NT2/D1 (cell line): Measurements from ENCODE around the gene SMC4.
"Not testable (repeated sequence)": the region's sequence is repeated elsewhere in the genome, so short reads cannot be mapped to it uniquely, and the experiment has no call there.

Experiments used
- DNase-seq: peaks from one replicate; pipeline ENCODE4 v3.0.0-alpha.2; 2011; ENCODE audit warnings: low read depth, low spot score
- H3K27me3 ChIP-seq: 2 replicates; pipeline ENCODE4 v1.6.0; 2011; ENCODE audit warnings: mild to moderate bottlenecking; ENCODE audit not compliant: insufficient read length, insufficient read depth
- H3K36me3 ChIP-seq: 2 replicates; pipeline ENCODE4 v1.6.1; 2011; ENCODE audit warnings: mild to moderate bottlenecking, low read length, mixed read lengths; ENCODE audit not compliant: insufficient read depth, insufficient read length
- H3K4me1 ChIP-seq: 2 replicates; pipeline ENCODE4 v1.5.1; 2011; ENCODE audit not compliant: insufficient read depth, insufficient read length
- H3K4me3 ChIP-seq: 2 replicates; pipeline ENCODE4 v1.5.1; 2011; ENCODE audit warnings: low read depth; ENCODE audit not compliant: insufficient read length
- H3K9ac ChIP-seq: 2 replicates; pipeline ENCODE4 v1.6.0; 2011; ENCODE audit warnings: low read depth; ENCODE audit not compliant: insufficient read length
- H3K9me3 ChIP-seq: 2 replicates; pipeline ENCODE4 v1.5.1; 2011; ENCODE audit warnings: mild to moderate bottlenecking, low read length; ENCODE audit not compliant: insufficient read depth
- SUZ12 ChIP-seq: IDR thresholded peaks from 2 replicates; pipeline ENCODE4 v1.6.1; 2011; ENCODE audit not compliant: insufficient read length, insufficient read depth; ENCODE audit errors: extremely low read depth
- YY1 ChIP-seq: IDR thresholded peaks from 2 replicates; pipeline ENCODE4 v1.6.1; 2011; ENCODE audit not compliant: insufficient read length, insufficient read depth
- ZNF274 ChIP-seq: IDR thresholded peaks from 2 replicates; pipeline ENCODE4 v1.6.1; 2011; ENCODE audit warnings: mild to moderate bottlenecking, low read depth, low read length

SMC4 gene

DNA sequence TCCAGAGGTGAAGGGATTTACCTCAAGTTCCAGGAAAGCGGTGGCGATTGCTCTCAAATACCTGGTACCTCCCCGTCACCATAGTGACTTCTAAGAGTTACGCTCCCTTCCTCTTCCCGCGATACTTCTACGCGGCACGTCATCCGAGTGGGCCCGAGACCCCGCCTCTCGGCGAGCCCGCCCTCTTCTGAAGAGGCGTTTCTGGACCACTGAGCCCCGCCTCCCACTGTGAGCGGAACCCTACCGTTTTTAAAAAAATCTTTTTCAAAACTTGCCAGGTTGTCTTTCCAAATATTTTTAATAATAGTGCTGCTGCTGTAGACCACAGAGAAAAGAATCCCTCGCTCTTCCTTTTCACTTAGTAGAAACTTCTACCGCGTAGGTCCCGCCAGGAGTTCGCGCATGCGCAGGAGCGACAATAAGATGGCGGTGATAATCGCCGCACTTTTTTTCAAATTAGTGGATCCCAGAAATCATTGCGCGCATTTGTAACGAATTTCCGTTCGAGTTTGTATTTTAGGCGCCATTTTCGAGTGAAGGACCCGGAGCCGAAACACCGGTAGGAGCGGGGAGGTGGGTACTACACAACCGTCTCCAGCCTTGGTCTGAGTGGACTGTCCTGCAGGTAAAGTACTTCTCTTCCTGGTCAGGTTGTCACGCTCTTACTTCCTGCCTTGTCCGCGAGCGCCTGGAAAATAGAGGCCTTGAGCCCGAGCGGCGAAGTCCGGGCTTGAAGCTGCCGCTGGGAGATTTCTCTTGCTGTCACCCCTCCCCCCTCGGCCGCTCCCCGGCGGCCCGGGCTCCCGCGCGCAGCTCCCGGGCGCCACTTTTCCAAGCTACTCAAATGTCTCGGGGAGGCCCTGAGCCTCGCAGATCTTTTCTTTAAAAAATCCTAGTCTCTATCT, at the start of gene SMC4, which contains the start of gene IFT80:
TSS of gene SMC4 (plus strand) at position 526 of the 905 bp plus-strand sequence. CDS start 1,177 bp downstream, outside the sequence.
TSS of gene IFT80 (minus strand) at position 101 of the 905 bp plus-strand sequence. CDS start 14,625 bp downstream, outside the sequence.
- Histone ChIP-seq H3K27me3 (no peaks in the 10 kb centered on the region), H3K4me1 (no peaks in the 10 kb centered on the region), H3K9ac (peak within 1 kb of the TSS; percentile 98), H3K36me3 (peaks cover 34% of the 10 kb centered on the region), H3K4me3 (peak within 1 kb of the TSS; percentile 96), H3K9me3 (no peaks in the 10 kb centered on the region)
- TF ChIP-seq ZNF274 (no peak), SUZ12 (no peak), YY1 (peak; percentile 78)
- DNase-seq: peak; percentile 95

DNA sequence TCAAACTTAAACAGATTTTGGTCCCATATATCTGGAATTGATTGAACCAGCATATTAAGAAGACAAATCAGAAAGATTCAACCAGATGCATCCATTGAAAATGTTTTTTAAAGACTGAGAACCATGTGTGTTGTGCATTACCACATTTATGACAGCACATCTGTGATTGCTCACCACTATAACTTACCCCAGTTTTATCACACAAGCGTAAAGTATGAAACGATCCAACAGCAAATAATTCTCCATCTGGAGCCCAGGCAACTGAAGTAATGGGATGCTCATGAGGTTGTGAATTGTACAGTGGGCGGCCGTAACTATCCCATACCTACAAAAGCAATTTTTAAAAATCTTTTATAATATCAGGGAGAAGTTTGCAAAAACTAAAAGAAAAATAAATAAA, 43.6 kb upstream of the SMC4 start:
- Histone ChIP-seq H3K9ac (no peak overlapping the region), H3K4me3 (no peak overlapping the region), H3K36me3 (peaks cover 24% of the 10 kb centered on the region), H3K27me3 (no peaks in the 10 kb centered on the region), H3K4me1 (no peaks in the 10 kb centered on the region), H3K9me3 (no peaks in the 10 kb centered on the region)
- no peak for DNase-seq
- TF ChIP-seq YY1: no peak
- no peak for TF ChIP-seq ZNF274
- no peak for TF ChIP-seq SUZ12

DNA sequence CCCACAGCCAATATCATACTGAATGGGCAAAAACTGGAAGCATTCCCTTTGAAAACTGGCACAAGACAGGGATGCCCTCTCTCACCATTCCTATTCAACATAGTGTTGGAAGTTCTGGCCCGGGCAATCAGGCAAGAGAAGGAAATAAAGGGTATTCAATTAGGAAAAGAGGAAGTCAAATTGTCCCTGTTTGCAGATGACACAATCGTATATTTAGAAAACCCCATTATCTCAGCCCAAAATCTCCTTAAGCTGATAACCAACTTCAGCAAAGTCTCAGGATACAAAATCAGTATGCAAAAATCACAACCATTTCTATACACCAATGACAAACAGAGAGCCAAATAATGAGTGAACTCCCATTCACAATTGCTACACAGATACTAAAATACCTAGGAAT, 36.6 kb upstream of the SMC4 start:
- not testable (repeated sequence) for H3K27me3 ChIP-seq, DNase-seq, H3K9me3 ChIP-seq, H3K36me3 ChIP-seq, H3K9ac ChIP-seq, H3K4me1 ChIP-seq, H3K4me3 ChIP-seq

DNA sequence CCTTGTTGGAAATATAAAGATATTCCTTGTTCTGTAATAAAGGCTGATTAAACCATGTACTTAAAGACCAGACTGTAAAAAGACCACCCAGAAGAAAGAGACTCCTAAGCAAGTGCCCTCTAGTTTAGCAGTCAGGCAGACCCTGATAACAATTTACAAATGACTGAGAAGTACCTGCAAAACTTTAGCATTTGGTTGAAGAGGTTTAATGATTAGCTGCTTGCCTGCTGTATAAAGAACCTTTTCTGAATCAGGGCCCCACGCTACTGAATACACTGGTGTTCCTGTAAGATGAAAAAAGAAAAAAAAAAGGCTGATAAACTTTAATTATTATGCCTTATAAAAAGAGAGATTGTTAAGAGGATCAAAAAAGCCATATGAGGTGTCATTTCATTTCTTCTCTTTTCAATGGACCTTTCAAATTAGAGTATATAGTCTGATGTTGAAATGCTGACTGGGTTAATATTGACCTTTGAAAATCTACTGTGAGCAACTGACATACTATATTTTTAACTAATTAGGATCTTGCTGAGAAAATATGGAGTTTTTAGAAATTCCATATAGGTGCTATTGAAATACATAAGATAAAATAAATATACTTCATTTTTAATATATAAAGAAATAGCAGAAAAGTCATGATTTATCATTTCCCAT, 33.5 kb upstream of the SMC4 start:
- TF ChIP-seq YY1 (no peak), ZNF274 (no peak), SUZ12 (no peak)
- Histone ChIP-seq H3K9ac (no peak overlapping the region), H3K9me3 (no peaks in the 10 kb centered on the region), H3K27me3 (no peaks in the 10 kb centered on the region), H3K4me3 (no peak overlapping the region), H3K4me1 (no peaks in the 10 kb centered on the region), H3K36me3 (no peaks in the 10 kb centered on the region)
- no peak for DNase-seq

DNA sequence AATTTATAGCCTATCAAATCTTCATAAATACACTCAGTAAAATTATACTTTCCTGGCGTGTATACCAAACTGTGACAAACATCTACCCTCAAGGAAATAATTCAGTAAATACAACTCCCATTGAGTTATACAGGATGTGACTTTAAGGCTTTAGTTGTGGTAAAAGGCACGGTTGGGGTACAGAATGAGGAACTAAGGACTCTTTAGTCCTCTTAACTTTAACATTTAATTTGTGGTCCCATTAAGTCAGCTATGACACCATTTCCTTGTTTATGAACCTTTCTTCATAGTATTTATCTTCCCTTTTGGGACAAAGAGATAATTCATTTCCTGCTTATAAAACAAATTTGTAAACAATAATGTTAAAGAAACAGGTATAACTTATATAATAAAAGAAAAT, 30.6 kb upstream of the SMC4 start:
- H3K9me3 ChIP-seq: no peaks in the 10 kb centered on the region
- H3K27me3 ChIP-seq: no peaks in the 10 kb centered on the region
- no peak for DNase-seq
- H3K4me3 ChIP-seq: no peak overlapping the region
- peaks cover 6% of the 10 kb centered on the region for H3K36me3 ChIP-seq
- TF ChIP-seq SUZ12 (no peak), YY1 (no peak), ZNF274 (no peak)
- no peaks in the 10 kb centered on the region for H3K4me1 ChIP-seq
- H3K9ac ChIP-seq: no peak overlapping the region

DNA sequence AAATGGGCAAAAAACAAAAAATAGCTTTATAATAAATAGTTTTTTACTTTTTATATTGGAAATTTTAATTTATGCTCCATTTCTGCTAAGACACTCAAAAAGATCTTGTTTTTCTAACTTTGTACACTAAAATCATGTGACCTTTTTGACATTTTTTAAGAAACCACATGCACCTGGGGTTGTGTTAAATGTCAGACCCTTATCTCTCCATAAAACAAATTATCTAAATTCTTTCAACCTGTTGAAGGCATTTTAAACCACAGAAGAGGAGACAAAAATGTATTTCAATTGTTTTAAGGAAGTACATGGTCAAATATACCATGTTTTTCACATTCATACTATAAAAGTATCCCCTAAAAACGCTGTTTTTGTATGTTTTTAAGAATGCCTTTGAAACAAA, 29.7 kb upstream of the SMC4 start:
- Histone ChIP-seq H3K9ac (no peak overlapping the region), H3K27me3 (no peaks in the 10 kb centered on the region), H3K9me3 (no peaks in the 10 kb centered on the region), H3K36me3 (peaks cover 10% of the 10 kb centered on the region), H3K4me3 (no peak overlapping the region), H3K4me1 (no peaks in the 10 kb centered on the region)
- no peak for TF ChIP-seq SUZ12
- TF ChIP-seq ZNF274: no peak
- no peak for TF ChIP-seq YY1
- DNase-seq: no peak
